ENCODE measurements around the gene HIVEP3.

DNA sequence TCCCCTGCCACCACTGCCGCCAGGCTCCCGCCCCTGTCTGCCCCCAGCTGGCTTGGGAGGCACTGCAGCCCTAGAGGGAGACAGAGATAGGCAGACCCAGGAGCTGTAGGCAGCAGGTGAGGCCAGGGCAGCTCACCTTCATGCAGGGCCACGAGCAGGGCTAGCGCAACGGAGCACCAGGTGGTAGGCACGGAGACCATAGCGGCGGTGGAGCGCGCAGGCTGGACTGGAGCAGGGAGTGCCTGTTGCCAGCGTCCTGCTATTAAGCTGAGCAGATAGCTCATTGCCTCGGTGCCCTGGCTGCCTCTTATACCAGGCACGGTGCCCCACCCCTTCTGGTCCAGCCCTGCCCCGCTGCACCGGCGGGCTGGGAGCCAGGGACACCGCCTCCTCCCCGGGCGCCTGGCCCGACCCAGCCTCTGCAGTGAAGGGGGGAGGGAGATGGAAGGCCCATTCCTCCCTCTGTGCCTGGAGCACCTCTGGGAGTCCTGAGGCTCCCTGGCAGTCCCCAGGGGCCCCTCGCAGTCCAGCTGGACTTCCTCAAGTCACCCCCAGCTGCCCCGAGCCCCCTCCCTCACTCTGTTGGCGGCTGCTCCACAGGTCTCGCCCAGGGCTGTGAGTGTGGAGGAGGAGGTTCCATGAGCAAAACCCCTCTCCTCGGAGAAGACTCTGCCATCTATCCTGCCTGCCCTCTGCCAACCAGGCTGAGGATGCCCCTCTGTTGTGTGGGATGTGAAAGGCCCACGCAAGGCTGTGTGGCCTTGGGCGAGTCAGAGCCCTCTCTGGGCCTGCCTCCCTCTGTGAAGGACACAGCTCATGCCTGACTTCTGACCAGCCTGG lies 434.1 kb downstream of the HIVEP3 start, which contains the start of gene EDN2:
- TF ChIP-seq, protein P1, sequence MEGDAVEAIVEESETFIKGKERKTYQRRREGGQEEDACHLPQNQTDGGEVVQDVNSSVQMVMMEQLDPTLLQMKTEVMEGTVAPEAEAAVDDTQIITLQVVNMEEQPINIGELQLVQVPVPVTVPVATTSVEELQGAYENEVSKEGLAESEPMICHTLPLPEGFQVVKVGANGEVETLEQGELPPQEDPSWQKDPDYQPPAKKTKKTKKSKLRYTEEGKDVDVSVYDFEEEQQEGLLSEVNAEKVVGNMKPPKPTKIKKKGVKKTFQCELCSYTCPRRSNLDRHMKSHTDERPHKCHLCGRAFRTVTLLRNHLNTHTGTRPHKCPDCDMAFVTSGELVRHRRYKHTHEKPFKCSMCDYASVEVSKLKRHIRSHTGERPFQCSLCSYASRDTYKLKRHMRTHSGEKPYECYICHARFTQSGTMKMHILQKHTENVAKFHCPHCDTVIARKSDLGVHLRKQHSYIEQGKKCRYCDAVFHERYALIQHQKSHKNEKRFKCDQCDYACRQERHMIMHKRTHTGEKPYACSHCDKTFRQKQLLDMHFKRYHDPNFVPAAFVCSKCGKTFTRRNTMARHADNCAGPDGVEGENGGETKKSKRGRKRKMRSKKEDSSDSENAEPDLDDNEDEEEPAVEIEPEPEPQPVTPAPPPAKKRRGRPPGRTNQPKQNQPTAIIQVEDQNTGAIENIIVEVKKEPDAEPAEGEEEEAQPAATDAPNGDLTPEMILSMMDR (IDR thresholded peaks at IDR 0.05; ENCODE audit: insufficient read depth, low read length) = no peak
- no peak for TF ChIP-seq POLR2AphosphoS5 (IDR thresholded peaks at IDR 0.05; ENCODE audit: low read depth)
- TF ChIP-seq, protein P2, sequence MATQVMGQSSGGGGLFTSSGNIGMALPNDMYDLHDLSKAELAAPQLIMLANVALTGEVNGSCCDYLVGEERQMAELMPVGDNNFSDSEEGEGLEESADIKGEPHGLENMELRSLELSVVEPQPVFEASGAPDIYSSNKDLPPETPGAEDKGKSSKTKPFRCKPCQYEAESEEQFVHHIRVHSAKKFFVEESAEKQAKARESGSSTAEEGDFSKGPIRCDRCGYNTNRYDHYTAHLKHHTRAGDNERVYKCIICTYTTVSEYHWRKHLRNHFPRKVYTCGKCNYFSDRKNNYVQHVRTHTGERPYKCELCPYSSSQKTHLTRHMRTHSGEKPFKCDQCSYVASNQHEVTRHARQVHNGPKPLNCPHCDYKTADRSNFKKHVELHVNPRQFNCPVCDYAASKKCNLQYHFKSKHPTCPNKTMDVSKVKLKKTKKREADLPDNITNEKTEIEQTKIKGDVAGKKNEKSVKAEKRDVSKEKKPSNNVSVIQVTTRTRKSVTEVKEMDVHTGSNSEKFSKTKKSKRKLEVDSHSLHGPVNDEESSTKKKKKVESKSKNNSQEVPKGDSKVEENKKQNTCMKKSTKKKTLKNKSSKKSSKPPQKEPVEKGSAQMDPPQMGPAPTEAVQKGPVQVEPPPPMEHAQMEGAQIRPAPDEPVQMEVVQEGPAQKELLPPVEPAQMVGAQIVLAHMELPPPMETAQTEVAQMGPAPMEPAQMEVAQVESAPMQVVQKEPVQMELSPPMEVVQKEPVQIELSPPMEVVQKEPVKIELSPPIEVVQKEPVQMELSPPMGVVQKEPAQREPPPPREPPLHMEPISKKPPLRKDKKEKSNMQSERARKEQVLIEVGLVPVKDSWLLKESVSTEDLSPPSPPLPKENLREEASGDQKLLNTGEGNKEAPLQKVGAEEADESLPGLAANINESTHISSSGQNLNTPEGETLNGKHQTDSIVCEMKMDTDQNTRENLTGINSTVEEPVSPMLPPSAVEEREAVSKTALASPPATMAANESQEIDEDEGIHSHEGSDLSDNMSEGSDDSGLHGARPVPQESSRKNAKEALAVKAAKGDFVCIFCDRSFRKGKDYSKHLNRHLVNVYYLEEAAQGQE (IDR thresholded peaks at IDR 0.05; ENCODE audit: insufficient replicate concordance, low read depth) = no peak
- no peak for TF ChIP-seq SPI1 (IDR thresholded peaks at IDR 0.05; ENCODE audit: borderline replicate concordance, low read depth)
